Parathyroid adenoma (tissue), 2 donors: Measurements from ENCODE around the gene PISD.
"Not testable (repeated sequence)": the region's sequence is repeated elsewhere in the genome, so short reads cannot be mapped to it uniquely, and the experiment has no call there.

Experiments
- H2AFZ ChIP-seq: fragments of 300-600 bp; sonication (generic); one replicate; pipeline ENCODE4 v1.7.0; 2017; ENCODE audit warnings: antibody characterized with exemption, mild to moderate bottlenecking
- H3K27ac ChIP-seq: fragments of 300-600 bp; sonication (generic); one replicate; pipeline ENCODE4 v1.7.0; 2017
- H3K27me3 ChIP-seq: fragments of 300-600 bp; sonication (generic); one replicate; pipeline ENCODE4 v1.7.0; 2017; ENCODE audit warnings: low read length; ENCODE audit not compliant: control insufficient read depth, insufficient read depth
- H3K36me3 ChIP-seq: fragments of 300-600 bp; sonication (generic); one replicate; pipeline ENCODE4 v1.7.0; 2017; ENCODE audit warnings: low read length; ENCODE audit not compliant: control insufficient read depth, insufficient read depth
- H3K4me1 ChIP-seq: fragments of 300-600 bp; sonication (generic); one replicate; pipeline ENCODE4 v1.7.0; 2017; ENCODE audit warnings: control low read depth
- H3K4me2 ChIP-seq: fragments of 300-600 bp; sonication (generic); one replicate; pipeline ENCODE4 v1.7.0; 2017; ENCODE audit warnings: low read length
- H3K4me3 ChIP-seq: fragments of 300-600 bp; sonication (generic); one replicate; pipeline ENCODE4 v1.7.0; 2017; ENCODE audit warnings: low read depth, low read length
- H3K79me2 ChIP-seq: fragments of 300-600 bp; sonication (generic); one replicate; pipeline ENCODE4 v1.7.0; 2017; ENCODE audit warnings: control low read depth
- H3K9ac ChIP-seq: fragments of 300-600 bp; sonication (generic); one replicate; pipeline ENCODE4 v1.7.0; 2017; ENCODE audit warnings: mild to moderate bottlenecking
- H3K9me3 ChIP-seq: fragments of 300-600 bp; sonication (generic); one replicate; pipeline ENCODE4 v1.7.0; 2017; ENCODE audit warnings: low read length; ENCODE audit not compliant: control insufficient read depth
- TF ChIP-seq, protein P1 (sequence below): fragments of 300-600 bp; sonication (generic); IDR thresholded peaks from one replicate; pipeline ENCODE4 v1.7.0; 2017; ENCODE audit warnings: antibody characterized with exemption, mild to moderate bottlenecking
- donor health status: primary hyperparathyroidism.

The PISD gene

DNA sequence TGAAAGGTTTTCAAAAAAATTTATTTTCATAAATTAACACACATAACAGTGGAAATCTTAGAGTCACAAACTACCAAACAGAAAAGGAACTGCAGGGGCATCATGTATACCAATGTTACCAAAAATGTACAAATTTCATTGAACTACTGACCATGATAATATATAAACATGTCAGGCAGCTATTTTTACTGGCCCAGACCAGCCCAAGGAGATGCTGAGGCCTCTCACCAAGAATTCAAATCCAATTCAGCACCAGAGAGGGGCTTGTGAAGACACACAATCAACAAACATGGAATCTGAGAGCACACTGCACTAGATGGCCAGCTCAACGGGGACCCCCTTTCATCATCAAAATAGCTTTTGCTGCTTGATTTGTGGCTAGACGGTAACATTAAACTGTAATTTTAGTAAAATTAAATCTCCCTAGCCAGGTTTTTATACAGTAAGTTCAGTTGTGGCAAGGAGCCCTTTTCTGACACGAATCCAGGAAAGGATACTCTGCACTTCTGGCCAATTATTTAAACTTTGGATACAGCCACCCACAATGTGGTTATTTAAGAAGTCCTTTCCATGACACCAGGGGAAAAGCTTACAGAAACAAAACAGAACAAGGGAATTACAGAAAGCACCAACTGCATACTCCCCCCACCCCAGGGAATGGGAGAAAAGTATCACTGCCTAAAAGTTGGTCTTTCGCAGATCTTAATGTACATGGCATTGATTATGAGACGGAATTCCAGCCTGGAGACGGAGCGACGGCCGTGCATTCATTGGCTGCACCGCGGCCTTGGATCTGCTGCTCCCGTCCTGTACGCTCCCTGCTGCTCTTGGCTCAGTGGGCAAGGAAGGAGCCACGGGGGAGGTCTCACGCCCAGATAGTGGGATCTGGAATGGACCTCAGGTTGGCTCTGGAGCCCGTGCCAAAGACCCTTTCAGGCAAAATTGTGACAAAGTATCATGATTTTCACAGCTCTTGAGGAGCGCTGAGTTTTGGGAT, 19.6 kb upstream of the PISD start:
- Histone ChIP-seq H3K4me3 (no peak overlapping the region), H2AFZ (no peak overlapping the region), H3K79me2 (no peaks in the 10 kb centered on the region), H3K27ac (no peak overlapping the region), H3K4me2 (no peak overlapping the region), H3K9ac (no peak overlapping the region), H3K9me3 (no peaks in the 10 kb centered on the region), H3K4me1 (no peaks in the 10 kb centered on the region), H3K36me3 (no peaks in the 10 kb centered on the region), H3K27me3 (no peaks in the 10 kb centered on the region)
- TF ChIP-seq, protein P1, sequence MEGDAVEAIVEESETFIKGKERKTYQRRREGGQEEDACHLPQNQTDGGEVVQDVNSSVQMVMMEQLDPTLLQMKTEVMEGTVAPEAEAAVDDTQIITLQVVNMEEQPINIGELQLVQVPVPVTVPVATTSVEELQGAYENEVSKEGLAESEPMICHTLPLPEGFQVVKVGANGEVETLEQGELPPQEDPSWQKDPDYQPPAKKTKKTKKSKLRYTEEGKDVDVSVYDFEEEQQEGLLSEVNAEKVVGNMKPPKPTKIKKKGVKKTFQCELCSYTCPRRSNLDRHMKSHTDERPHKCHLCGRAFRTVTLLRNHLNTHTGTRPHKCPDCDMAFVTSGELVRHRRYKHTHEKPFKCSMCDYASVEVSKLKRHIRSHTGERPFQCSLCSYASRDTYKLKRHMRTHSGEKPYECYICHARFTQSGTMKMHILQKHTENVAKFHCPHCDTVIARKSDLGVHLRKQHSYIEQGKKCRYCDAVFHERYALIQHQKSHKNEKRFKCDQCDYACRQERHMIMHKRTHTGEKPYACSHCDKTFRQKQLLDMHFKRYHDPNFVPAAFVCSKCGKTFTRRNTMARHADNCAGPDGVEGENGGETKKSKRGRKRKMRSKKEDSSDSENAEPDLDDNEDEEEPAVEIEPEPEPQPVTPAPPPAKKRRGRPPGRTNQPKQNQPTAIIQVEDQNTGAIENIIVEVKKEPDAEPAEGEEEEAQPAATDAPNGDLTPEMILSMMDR = no peak

DNA sequence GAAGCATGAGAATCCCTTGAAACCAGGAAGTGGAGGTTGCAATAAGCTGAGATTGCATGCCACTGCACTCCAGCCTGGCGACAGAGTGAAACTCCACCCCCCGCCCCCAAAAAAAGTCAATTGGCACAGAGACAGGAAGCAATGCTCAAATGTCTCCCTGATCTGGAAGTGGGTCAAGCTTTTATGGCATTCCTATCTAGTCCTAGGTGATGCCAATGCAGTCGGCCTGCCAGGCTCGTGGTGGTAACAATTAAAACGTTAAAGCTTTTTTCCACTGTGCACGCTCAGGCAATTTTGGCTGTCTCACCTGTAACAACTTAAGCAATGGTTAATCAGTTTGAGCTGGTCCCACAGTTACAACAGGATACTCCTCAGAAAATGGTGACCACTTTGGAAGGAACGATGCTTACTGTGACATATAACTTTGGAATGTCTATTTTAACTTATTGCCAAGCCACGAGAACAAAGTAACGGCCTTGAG, 18.9 kb upstream of the PISD start:
- Histone ChIP-seq H3K9ac (no peak overlapping the region), H3K4me3 (no peak overlapping the region), H2AFZ (no peak overlapping the region), H3K79me2 (no peaks in the 10 kb centered on the region), H3K4me1 (no peaks in the 10 kb centered on the region), H3K27ac (no peak overlapping the region), H3K4me2 (no peak overlapping the region), H3K27me3 (no peaks in the 10 kb centered on the region), H3K9me3 (no peaks in the 10 kb centered on the region), H3K36me3 (no peaks in the 10 kb centered on the region)
- TF ChIP-seq, protein P1 = no peak

DNA sequence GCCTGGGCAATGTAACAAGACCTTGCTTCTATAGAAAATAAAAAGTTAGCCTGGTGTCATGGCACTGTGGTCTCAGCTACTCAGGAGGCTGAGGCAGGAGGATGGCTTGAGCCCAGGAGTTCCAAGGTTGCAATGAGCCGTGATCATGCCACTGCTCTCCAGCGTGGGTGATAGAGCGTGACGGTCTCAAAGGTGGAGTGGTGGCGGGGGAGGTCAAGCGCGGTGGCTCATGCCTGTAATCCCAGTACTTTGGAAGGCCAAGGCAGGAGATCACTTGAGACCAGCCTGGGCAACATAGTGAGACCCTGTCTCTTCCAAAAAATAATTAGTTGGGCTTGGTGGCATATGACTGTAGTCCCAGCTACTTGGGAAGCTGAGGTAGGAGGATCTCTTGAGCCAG, 16.7 kb upstream of the PISD start:
- H3K27ac ChIP-seq = no peak overlapping the region
- no peaks in the 10 kb centered on the region for H3K79me2 ChIP-seq
- TF ChIP-seq, protein P1 = no peak
- no peak overlapping the region for H3K4me2 ChIP-seq
- no peak overlapping the region for H2AFZ ChIP-seq
- no peaks in the 10 kb centered on the region for H3K36me3 ChIP-seq
- no peak overlapping the region for H3K4me3 ChIP-seq
- no peak overlapping the region for H3K9ac ChIP-seq
- H3K27me3 ChIP-seq = no peaks in the 10 kb centered on the region
- no peaks in the 10 kb centered on the region for H3K9me3 ChIP-seq
- no peaks in the 10 kb centered on the region for H3K4me1 ChIP-seq

GRCh38 chr22:31676700-31677099, 14.7 kb upstream of the PISD start:
- Histone ChIP-seq H3K4me2 (peak overlapping the region; percentile 71), H3K9ac (no peak overlapping the region), H2AFZ (peak overlapping the region; percentile 60), H3K9me3 (no peaks in the 10 kb centered on the region), H3K27ac (no peak overlapping the region), H3K79me2 (no peaks in the 10 kb centered on the region), H3K4me1 (no peaks in the 10 kb centered on the region), H3K36me3 (no peaks in the 10 kb centered on the region), H3K4me3 (peak overlapping the region; percentile 45), H3K27me3 (no peaks in the 10 kb centered on the region)
- TF ChIP-seq, protein P1 = no peak

DNA sequence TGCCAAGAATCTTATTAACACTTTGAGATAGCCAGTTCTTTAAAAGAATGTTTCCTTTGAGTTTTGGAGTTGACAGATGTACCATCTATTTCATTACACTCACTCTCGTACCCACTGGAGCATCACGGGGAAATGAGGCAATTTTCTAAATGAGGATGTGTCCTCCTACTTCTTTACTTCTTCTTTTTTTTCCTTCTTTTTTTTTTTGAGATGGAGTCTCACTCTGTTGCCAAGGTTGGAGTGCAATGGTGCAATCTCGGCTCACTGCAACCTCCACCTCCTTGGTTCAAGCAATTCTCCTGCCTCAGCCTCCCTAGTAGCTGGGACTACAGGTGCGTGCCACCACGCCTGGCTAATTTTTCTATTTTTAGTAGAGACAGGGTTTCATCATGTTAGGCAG, 12.2 kb upstream of the PISD start:
- not testable (repeated sequence) for H3K79me2 ChIP-seq, H3K9me3 ChIP-seq, H3K4me1 ChIP-seq, H3K9ac ChIP-seq, H3K4me3 ChIP-seq, H3K27ac ChIP-seq, H2AFZ ChIP-seq, H3K4me2 ChIP-seq, H3K27me3 ChIP-seq, H3K36me3 ChIP-seq

GRCh38 chr22:31668849-31669248, 6.8 kb upstream of the PISD start:
- not testable (repeated sequence) for H3K27me3 ChIP-seq, H2AFZ ChIP-seq, H3K4me1 ChIP-seq, H3K27ac ChIP-seq, H3K4me3 ChIP-seq, H3K36me3 ChIP-seq, H3K4me2 ChIP-seq, H3K9me3 ChIP-seq, H3K79me2 ChIP-seq, H3K9ac ChIP-seq
